HEK293 (cell line): ENCODE results near the gene DOK1.

ENCODE experiments used
- BCL11B ChIP-seq: fragments of 450-650 bp; formaldehyde crosslinking; IDR thresholded peaks from 2 replicates; pipeline ENCODE4 v1.5.1; 2016; ENCODE audit warnings: low read depth, missing biosample characterization, missing genetic modification characterization
- GLIS2 ChIP-seq: fragments of 450-650 bp; formaldehyde crosslinking; IDR thresholded peaks from 2 replicates; pipeline ENCODE4 v1.5.1; 2016; ENCODE audit warnings: missing biosample characterization, missing genetic modification characterization
- KLF16 ChIP-seq: fragments of 450-650 bp; formaldehyde crosslinking; IDR thresholded peaks from 2 replicates; pipeline ENCODE4 v1.5.1; 2017; ENCODE audit warnings: missing biosample characterization, missing genetic modification characterization
- OVOL3 ChIP-seq: fragments of 450-650 bp; formaldehyde crosslinking; IDR thresholded peaks from 2 replicates; pipeline ENCODE4 v1.5.1; 2016; ENCODE audit warnings: missing biosample characterization, missing genetic modification characterization
- SCRT1 ChIP-seq: fragments of 450-650 bp; formaldehyde crosslinking; IDR thresholded peaks from 2 replicates; pipeline ENCODE4 v1.5.1; 2016; ENCODE audit warnings: missing biosample characterization, missing genetic modification characterization, borderline replicate concordance
- ZBTB21 ChIP-seq: fragments of 450-650 bp; formaldehyde crosslinking; IDR thresholded peaks from 2 replicates; pipeline ENCODE4 v1.5.1; 2017; ENCODE audit warnings: missing biosample characterization, missing genetic modification characterization
- ZBTB48 ChIP-seq: fragments of 450-650 bp; formaldehyde crosslinking; IDR thresholded peaks from 2 replicates; pipeline ENCODE4 v1.5.1; 2016; ENCODE audit warnings: missing biosample characterization, missing genetic modification characterization
- ZBTB7A ChIP-seq: fragments of 450-650 bp; formaldehyde crosslinking; IDR thresholded peaks from 2 replicates; pipeline ENCODE4 v1.5.1; 2016; ENCODE audit warnings: low read depth, missing biosample characterization, missing genetic modification characterization
- ZFP41 ChIP-seq: fragments of 450-650 bp; formaldehyde crosslinking; IDR thresholded peaks from 2 replicates; pipeline ENCODE4 v1.5.1; 2016; ENCODE audit warnings: missing biosample characterization, missing genetic modification characterization, borderline replicate concordance
- ZNF202 ChIP-seq: fragments of 450-650 bp; formaldehyde crosslinking; IDR thresholded peaks from 2 replicates; pipeline ENCODE4 v1.5.1; 2016; ENCODE audit warnings: missing biosample characterization, missing genetic modification characterization, borderline replicate concordance
- ZNF274 ChIP-seq, 2 experiments: fragments of 200-500 bp in 1 of 2; fragments of 450-650 bp in 1 of 2; sonication (Bioruptor generic) in 1 of 2; formaldehyde crosslinking in 1 of 2; IDR thresholded peaks; 2 replicates each; pipeline versions ENCODE4 v1.5.1 to v1.6.1; 2014 to 2016; ENCODE audit warnings: borderline replicate concordance in 1 of 2, inconsistent platforms in 1 of 2, low read length in 1 of 2, missing biosample characterization in 1 of 2, missing genetic modification characterization in 1 of 2
- ZNF292 ChIP-seq: fragments of 450-650 bp; formaldehyde crosslinking; IDR thresholded peaks from 2 replicates; pipeline ENCODE4 v1.5.1; 2016; ENCODE audit warnings: low read depth, missing biosample characterization, missing genetic modification characterization, borderline replicate concordance
- ZNF404 ChIP-seq: fragments of 450-650 bp; formaldehyde crosslinking; IDR thresholded peaks from 2 replicates; pipeline ENCODE4 v1.5.1; 2017; ENCODE audit warnings: missing biosample characterization, missing genetic modification characterization
- ZNF473 ChIP-seq: fragments of 450-650 bp; formaldehyde crosslinking; IDR thresholded peaks from 2 replicates; pipeline ENCODE4 v1.5.1; 2017; ENCODE audit warnings: missing biosample characterization, missing genetic modification characterization
- ZNF514 ChIP-seq: fragments of 450-650 bp; formaldehyde crosslinking; IDR thresholded peaks from 2 replicates; pipeline ENCODE4 v1.5.1; 2016; ENCODE audit warnings: missing biosample characterization, missing genetic modification characterization
- ZNF530 ChIP-seq: fragments of 450-650 bp; formaldehyde crosslinking; IDR thresholded peaks from 2 replicates; pipeline ENCODE4 v1.5.1; 2016; ENCODE audit warnings: low read depth, missing biosample characterization, missing genetic modification characterization
- ZNF544 ChIP-seq: fragments of 450-650 bp; formaldehyde crosslinking; IDR thresholded peaks from 2 replicates; pipeline ENCODE4 v1.5.0; 2017; ENCODE audit warnings: missing biosample characterization, missing genetic modification characterization
- ZNF560 ChIP-seq: fragments of 450-650 bp; formaldehyde crosslinking; IDR thresholded peaks from 2 replicates; pipeline ENCODE4 v1.5.1; 2017; ENCODE audit warnings: missing biosample characterization, missing genetic modification characterization, borderline replicate concordance
- ZNF561 ChIP-seq: fragments of 450-650 bp; IDR thresholded peaks from 2 replicates; pipeline ENCODE4 v1.5.1; 2018; ENCODE audit warnings: missing biosample characterization, missing genetic modification characterization, borderline replicate concordance
- ZNF600 ChIP-seq: fragments of 450-650 bp; formaldehyde crosslinking; IDR thresholded peaks from 2 replicates; pipeline ENCODE4 v1.5.1; 2016; ENCODE audit warnings: missing biosample characterization, missing genetic modification characterization
- ZNF654 ChIP-seq: fragments of 450-650 bp; formaldehyde crosslinking; IDR thresholded peaks from 2 replicates; pipeline ENCODE4 v1.5.1; 2016; ENCODE audit warnings: low read depth, missing biosample characterization, missing genetic modification characterization
- ZNF707 ChIP-seq: fragments of 450-650 bp; formaldehyde crosslinking; IDR thresholded peaks from 2 replicates; pipeline ENCODE4 v1.5.1; 2016; ENCODE audit warnings: missing biosample characterization, missing genetic modification characterization
- ZNF792 ChIP-seq: fragments of 450-650 bp; formaldehyde crosslinking; IDR thresholded peaks from 2 replicates; pipeline ENCODE4 v1.5.1; 2016; ENCODE audit warnings: missing biosample characterization, missing genetic modification characterization
- ZSCAN16 ChIP-seq: fragments of 450-650 bp; formaldehyde crosslinking; IDR thresholded peaks from 2 replicates; pipeline ENCODE4 v1.5.1; 2016; ENCODE audit warnings: missing biosample characterization, missing genetic modification characterization
- ZSCAN30 ChIP-seq: fragments of 450-650 bp; IDR thresholded peaks from 2 replicates; pipeline ENCODE4 v1.5.1; 2018; ENCODE audit warnings: missing biosample characterization, mild to moderate bottlenecking, missing genetic modification characterization, moderate library complexity
- TF ChIP-seq, protein P1 (sequence below): fragments of 450-650 bp; formaldehyde crosslinking; IDR thresholded peaks from 2 replicates; pipeline ENCODE4; 2016; ENCODE audit warnings: missing biosample characterization, missing genetic modification characterization
- TF ChIP-seq, protein P2 (sequence below): fragments of 450-650 bp; formaldehyde crosslinking; IDR thresholded peaks from 2 replicates; pipeline ENCODE4 v1.5.1; 2017; ENCODE audit warnings: missing biosample characterization, missing genetic modification characterization
- TF ChIP-seq, protein P3 (sequence below): fragments of 450-650 bp; formaldehyde crosslinking; IDR thresholded peaks from 2 replicates; pipeline ENCODE4 v1.5.1; 2016; ENCODE audit warnings: missing biosample characterization, missing genetic modification characterization
- TF ChIP-seq, protein P4 (sequence below): fragments of 450-650 bp; formaldehyde crosslinking; IDR thresholded peaks from 2 replicates; pipeline ENCODE4 v1.5.1; 2017; ENCODE audit warnings: missing biosample characterization, missing genetic modification characterization
- TF ChIP-seq, protein P5 (sequence below): fragments of 450-650 bp; formaldehyde crosslinking; IDR thresholded peaks from 2 replicates; pipeline ENCODE4 v1.5.1; 2016; ENCODE audit warnings: missing biosample characterization, missing genetic modification characterization

The DOK1 gene

DNA sequence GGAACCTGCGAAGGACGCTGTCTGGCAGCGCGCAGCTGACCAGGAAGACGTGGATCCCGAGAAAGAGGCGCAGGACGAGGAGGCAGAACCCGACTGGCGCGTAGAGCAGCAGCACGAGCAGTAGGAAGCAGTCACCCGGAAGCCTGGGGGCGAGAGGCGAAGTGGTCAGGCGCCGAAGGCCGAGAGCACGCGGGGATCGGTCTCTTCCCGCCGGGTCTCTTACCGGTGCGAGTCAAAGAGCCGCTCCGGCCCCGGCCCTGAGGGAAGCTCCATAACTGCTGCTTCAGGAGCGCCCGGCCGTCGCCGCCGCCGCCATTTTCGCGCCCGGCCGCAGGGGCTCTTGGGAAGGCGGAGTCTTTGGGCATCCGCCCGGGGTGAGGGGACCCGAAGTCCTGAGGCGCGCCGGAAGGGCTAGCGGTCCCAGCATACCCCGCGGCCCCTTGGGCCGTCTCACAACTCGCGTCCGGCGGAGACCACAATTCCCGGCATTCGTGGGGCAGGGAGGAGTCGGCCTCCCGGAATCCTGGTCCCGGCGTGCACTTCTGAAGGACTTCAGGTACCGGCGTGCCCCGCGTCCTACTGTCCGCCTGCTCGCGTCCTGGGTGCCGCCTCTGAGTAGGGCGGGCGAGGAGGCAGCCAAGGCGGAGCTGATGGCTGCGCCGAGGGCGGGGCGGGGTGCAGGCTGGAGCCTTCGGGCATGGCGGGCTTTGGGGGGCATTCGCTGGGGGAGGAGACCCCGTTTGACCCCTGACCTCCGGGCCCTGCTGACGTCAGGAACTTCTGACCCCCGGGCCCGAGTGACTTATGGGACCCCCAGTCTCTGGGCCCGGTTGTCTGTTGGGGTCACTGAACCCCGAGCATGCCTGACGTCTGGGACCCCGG, 24.9 kb upstream of the DOK1 start, which contains the start of the genes AUP1 and HTRA2 (continued):
- TF ChIP-seq, protein P1, sequence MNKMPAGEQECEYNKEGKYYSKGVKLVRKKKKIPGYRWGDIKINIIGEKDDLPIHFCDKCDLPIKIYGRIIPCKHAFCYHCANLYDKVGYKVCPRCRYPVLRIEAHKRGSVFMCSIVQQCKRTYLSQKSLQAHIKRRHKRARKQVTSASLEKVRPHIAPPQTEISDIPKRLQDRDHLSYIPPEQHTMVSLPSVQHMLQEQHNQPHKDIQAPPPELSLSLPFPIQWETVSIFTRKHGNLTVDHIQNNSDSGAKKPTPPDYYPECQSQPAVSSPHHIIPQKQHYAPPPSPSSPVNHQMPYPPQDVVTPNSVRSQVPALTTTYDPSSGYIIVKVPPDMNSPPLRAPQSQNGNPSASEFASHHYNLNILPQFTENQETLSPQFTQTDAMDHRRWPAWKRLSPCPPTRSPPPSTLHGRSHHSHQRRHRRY (tag by site-specific recombination): no peak
- TF ChIP-seq ZBTB48 (0 out of 2 replicates have a peak, but pooled peaks have one; percentile 5), ZNF560 (tag by site-specific recombination) (no peak), ZNF561 (tag by site-specific recombination) (no peak), ZNF404 (tag by site-specific recombination) (no peak), ZBTB21 (tag by site-specific recombination) (peak; percentile 19; the same call in 1 of the 2 replicates), ZNF274 (IDR thresholded peaks at IDR 0.05; ENCODE audit: low read length) (no peak), ZNF274 (tag by site-specific recombination; IDR thresholded peaks at IDR 0.05; ENCODE audit: borderline replicate concordance) (no peak), ZNF530 (tag by site-specific recombination) (no peak), ZFP41 (tag by site-specific recombination) (no peak), ZNF792 (tag by site-specific recombination) (no peak), ZNF514 (tag by site-specific recombination) (no peak), ZNF473 (tag by site-specific recombination) (no peak), ZNF707 (no peak), ZSCAN16 (tag by site-specific recombination) (no peak), GLIS2 (tag by site-specific recombination) (peak; percentile 46; the same call in 1 of the 2 replicates), ZBTB7A (tag by site-specific recombination) (peak; percentile 87), KLF16 (tag by site-specific recombination) (0 out of 2 replicates have a peak, but pooled peaks have one; percentile 36), ZSCAN30 (peak; percentile 38; the same call in 1 of the 2 replicates), ZNF292 (no peak), SCRT1 (no peak), ZNF600 (tag by site-specific recombination) (peak; percentile 88), BCL11B (tag by site-specific recombination) (peak; percentile 69; the same call in 1 of the 2 replicates), ZNF544 (tag by site-specific recombination) (no peak), OVOL3 (tag by site-specific recombination) (peak; percentile 77; the same call in 1 of the 2 replicates), ZNF202 (tag by site-specific recombination) (no peak), ZNF654 (tag by site-specific recombination) (no peak)
- TF ChIP-seq, protein P2, sequence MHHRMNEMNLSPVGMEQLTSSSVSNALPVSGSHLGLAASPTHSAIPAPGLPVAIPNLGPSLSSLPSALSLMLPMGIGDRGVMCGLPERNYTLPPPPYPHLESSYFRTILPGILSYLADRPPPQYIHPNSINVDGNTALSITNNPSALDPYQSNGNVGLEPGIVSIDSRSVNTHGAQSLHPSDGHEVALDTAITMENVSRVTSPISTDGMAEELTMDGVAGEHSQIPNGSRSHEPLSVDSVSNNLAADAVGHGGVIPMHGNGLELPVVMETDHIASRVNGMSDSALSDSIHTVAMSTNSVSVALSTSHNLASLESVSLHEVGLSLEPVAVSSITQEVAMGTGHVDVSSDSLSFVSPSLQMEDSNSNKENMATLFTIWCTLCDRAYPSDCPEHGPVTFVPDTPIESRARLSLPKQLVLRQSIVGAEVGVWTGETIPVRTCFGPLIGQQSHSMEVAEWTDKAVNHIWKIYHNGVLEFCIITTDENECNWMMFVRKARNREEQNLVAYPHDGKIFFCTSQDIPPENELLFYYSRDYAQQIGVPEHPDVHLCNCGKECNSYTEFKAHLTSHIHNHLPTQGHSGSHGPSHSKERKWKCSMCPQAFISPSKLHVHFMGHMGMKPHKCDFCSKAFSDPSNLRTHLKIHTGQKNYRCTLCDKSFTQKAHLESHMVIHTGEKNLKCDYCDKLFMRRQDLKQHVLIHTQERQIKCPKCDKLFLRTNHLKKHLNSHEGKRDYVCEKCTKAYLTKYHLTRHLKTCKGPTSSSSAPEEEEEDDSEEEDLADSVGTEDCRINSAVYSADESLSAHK (tag by site-specific recombination): no peak
- TF ChIP-seq, protein P3, sequence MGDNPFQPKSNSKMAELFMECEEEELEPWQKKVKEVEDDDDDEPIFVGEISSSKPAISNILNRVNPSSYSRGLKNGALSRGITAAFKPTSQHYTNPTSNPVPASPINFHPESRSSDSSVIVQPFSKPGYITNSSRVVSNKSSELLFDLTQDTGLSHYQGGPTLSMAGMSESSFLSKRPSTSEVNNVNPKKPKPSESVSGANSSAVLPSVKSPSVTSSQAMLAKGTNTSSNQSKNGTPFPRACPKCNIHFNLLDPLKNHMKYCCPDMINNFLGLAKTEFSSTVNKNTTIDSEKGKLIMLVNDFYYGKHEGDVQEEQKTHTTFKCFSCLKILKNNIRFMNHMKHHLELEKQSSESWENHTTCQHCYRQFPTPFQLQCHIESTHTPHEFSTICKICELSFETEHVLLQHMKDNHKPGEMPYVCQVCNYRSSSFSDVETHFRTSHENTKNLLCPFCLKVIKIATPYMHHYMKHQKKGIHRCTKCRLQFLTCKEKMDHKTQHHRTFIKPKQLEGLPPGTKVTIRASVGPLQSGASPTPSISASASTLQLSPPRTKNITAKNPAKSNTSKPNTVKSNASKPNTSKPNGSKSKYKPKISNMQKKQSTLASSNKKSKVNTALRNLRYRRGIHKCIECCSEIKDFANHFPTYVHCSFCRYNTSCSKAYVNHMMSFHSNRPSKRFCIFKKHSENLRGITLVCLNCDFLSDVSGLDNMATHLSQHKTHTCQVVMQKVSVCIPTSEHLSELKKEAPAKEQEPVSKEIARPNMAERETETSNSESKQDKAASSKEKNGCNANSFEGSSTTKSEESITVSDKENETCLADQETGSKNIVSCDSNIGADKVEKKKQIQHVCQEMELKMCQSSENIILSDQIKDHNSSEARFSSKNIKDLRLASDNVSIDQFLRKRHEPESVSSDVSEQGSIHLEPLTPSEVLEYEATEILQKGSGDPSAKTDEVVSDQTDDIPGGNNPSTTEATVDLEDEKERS (tag by site-specific recombination): no peak
- TF ChIP-seq, protein P4, sequence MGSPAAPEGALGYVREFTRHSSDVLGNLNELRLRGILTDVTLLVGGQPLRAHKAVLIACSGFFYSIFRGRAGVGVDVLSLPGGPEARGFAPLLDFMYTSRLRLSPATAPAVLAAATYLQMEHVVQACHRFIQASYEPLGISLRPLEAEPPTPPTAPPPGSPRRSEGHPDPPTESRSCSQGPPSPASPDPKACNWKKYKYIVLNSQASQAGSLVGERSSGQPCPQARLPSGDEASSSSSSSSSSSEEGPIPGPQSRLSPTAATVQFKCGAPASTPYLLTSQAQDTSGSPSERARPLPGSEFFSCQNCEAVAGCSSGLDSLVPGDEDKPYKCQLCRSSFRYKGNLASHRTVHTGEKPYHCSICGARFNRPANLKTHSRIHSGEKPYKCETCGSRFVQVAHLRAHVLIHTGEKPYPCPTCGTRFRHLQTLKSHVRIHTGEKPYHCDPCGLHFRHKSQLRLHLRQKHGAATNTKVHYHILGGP (tag by site-specific recombination): no peak
- TF ChIP-seq, protein P5, sequence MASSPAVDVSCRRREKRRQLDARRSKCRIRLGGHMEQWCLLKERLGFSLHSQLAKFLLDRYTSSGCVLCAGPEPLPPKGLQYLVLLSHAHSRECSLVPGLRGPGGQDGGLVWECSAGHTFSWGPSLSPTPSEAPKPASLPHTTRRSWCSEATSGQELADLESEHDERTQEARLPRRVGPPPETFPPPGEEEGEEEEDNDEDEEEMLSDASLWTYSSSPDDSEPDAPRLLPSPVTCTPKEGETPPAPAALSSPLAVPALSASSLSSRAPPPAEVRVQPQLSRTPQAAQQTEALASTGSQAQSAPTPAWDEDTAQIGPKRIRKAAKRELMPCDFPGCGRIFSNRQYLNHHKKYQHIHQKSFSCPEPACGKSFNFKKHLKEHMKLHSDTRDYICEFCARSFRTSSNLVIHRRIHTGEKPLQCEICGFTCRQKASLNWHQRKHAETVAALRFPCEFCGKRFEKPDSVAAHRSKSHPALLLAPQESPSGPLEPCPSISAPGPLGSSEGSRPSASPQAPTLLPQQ (tag by site-specific recombination): no peak
